HG03558 (cell line): ENCODE data around the gene GNPAT.
A peak's percentile ranks its signal among the peaks of the same experiment; 100 is the strongest.

Experiments used
- ATAC-seq: cut with Tn5 transposase; IDR thresholded peaks from one replicate; pipeline ENCODE4 v1.9.1; 2021; ENCODE audit warnings: moderate number of reproducible peaks; ENCODE audit not compliant: unreplicated experiment; ENCODE audit errors: extremely low read depth

The GNPAT gene

DNA sequence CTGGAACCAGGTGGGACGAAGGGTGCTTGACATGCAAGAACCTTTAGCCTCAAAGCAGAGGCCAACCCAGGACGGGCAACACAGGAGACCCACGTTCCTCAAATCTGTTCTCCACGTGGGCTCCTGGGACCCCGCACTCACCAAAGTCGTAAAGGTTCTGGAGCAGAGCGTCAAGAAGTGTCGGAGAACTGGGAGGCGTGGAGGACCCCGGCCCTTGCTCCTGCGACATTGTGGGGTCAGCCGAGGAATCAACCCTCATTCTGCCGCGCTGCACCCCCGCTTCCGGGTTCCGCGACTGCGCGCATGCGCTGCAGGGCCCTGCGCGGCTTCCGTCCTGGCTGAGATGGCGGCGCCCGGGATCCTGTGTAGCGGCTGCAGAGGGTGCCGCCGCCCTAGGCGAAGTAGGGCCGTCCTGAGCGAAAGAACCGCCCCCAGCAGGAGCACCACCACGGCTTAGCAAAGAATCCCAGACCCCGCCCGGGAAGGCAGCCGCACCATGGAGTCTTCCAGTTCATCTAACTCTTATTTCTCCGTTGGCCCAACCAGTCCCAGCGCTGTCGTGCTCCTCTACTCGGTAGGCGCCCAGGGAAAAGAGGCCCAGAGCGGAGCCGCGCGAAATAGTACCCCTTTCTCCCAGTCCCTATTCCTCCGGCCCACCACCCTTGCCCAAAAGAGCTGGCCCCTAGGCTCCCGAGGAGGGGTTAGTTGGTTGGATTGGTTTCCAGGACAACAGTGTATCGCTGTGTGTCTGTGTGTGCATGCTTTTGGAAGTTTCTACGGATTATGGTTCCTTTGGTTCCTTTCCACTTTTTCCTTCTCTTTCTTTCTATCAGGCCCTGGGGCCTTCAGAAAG, at the start of gene GNPAT:
TSS of gene GNPAT (plus strand) at position 330 of the 853 bp plus-strand sequence. CDS start at position 497, 167 bp downstream.
- ATAC-seq = no peak

- no peak for ATAC-seq
Observed at GRCh38 chr1:231192620-231193163, 48.3 kb upstream of the GNPAT start.

DNA sequence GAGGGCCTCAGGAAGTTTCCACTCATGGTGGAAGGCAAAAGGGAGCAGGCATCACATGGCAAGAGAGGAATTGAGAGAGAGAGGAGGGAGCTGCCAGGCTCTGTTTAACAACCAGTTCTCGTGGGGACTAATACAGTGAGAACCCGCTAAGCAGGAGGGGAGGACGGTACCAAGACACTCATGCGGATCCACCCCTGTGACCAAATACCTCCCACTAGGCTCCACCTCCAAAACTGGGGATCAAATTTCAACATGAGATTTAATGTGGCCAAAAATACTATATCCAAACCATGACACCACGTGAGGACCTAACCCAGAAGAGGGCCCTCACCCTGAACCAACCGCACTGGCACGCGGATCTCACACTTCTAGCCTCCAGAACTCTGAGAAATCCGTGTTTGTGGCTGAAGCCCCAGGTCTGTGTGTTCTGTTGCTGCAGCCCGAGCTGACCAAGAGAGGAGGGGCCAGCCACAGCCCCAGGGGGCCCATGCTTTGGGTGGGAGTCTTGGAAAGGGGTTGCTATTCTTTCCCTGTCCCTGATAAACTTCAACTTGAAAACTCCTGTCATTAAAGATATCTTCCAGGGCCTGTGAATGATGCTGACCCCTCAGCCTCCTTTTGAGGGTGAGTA, 47.2 kb upstream of the GNPAT start:
- no peak for ATAC-seq

DNA sequence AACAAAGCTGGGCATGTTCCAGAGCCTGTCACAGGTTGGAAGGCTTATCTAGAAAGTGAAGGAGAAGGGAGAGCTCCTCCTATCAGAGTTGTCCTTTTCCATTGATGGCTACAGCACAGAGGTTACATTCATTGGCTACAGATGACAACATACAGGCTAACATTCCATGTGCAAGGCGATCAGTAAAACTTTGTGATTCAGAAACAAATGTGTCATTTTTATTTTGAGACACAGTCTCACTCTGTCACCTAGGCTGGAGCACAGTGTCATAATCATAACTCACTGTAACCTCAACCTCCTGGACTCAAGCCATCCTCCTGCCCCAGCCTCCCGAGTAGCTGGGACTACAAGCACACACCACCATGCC, 46.6 kb upstream of the GNPAT start:
- ATAC-seq = no peak

DNA sequence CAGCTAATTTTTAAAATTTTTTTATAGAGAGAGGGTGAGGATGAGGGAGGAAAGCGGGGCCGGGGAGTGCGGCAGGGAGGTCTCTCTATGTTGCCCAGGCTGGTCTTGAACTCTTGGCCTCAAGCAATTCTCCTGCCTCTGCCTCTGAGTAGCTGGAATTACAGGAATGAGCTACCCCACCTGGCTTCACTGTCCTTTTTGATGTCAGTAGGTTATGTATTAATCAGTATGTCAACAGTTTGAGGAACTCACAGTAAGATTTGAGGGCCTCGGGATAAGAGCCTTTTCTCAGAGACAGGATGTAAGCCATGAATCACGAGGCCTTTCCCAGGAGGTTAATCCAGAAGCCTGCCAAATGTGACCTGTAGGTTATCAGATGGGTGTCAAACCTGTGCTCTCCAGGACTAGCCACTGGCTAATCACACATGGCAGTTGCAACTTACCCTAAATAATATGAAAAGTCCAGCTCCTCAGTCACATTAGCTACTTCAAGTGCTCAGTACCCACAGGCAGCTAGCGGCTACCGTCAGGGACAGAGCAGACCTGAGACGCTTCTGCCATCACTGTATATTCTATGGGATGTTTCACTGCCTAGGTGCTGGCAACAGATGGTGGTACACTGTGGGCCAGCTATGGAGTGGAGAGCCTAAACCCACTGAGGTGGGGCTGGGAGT, 46.0 kb upstream of the GNPAT start:
- no peak for ATAC-seq

GRCh38 chr1:231196307-231196706, 44.7 kb upstream of the GNPAT start:
- no peak for ATAC-seq

DNA sequence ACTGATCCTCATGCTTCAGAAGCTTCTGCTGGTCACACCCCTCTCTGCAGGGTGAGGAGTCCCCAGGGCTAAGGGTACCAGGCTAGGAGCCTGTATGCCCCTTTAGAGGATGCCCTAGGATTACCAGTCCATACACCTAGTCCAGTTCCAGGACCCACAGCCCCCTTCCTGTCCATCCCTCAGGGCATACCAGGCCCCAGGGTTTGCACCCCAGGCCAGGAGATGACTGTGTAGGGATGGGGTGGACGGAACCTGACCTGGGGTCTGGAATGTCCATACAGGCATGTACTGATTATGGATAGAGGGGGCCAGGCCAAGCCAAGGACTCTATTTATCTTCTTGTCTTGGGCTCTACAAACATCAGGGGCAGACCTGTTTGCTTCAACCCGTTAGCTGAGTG, 44.3 kb upstream of the GNPAT start:
- ATAC-seq = no peak

DNA sequence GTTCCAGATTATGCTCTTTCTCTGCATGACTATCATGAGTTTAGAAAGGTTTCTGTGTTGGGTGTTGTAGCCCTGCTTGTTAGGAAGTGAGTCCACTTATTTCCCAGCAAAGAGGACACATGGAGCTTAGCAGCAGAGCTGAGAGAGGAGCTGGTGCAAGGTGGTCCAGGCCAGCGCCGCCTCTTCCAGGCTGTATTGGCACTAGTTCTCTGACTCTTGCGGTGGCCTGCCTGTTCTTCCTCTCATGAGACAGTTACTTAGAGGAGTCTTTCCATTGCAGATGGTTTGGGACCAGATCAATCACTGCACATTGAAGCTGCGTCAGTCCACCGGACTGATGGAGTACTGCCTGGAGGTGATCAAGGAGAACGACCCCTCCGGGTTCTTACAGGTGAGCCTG, 41.1 kb upstream of the GNPAT start:
- ATAC-seq = no peak

DNA sequence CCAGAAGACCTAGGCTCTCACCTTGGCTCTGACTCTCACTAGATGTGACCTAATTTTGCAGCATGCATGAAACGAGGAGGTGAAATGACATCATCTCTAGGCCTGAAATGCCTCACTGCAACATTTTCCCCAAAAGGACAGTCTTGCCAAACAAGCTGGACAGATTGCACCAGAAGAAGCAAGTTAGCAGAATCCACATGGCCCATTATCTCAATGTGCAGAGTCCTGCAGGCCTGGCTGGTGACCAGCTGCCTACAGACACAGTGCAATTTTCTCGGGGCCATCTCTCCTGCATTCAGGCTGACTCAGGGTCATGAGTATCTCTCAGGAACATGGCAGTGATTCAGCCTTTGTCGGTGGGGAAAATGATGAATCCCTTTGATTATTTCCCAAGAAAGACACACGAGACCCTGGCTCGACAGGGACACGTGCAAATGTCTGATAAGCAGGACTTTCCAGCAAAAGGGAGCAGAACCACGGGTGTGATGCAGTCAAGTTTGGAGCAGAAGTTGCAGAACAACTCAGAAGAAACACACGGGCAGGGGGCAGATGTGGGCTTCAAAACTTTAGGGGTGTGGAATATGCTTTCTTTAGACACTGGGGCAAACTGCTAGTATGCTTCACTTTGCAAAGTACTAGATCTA, 40.5 kb upstream of the GNPAT start:
- no peak for ATAC-seq

DNA sequence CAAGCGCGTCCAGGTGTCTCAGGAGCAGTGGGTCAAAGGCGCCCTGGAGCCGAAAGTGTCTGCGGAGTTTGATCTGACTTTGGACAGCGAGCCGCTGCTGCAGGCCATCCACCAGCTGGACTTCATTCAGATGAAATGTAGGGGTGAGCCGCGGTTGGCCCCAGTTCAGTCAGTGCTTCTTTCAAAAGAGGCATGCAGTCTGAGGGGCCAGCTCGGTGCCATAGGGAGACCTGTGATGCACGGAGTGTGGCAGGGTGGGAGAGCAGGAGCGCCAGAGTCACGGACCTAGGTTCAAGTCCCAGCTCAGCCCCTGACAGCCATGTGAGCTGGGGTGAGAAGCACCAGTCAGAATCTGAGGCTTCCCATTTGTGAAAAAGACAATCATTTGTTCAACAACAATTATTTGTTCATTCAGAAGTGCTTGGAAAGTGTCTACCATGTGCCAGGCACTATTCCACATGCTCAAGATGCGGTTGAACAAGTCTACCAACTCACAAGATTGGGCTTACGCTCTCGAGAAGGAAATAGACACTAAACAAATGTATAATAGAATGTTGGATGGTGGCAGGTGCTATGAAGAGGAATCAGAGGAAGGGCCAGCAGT, 39.5 kb upstream of the GNPAT start:
- ATAC-seq = no peak

DNA sequence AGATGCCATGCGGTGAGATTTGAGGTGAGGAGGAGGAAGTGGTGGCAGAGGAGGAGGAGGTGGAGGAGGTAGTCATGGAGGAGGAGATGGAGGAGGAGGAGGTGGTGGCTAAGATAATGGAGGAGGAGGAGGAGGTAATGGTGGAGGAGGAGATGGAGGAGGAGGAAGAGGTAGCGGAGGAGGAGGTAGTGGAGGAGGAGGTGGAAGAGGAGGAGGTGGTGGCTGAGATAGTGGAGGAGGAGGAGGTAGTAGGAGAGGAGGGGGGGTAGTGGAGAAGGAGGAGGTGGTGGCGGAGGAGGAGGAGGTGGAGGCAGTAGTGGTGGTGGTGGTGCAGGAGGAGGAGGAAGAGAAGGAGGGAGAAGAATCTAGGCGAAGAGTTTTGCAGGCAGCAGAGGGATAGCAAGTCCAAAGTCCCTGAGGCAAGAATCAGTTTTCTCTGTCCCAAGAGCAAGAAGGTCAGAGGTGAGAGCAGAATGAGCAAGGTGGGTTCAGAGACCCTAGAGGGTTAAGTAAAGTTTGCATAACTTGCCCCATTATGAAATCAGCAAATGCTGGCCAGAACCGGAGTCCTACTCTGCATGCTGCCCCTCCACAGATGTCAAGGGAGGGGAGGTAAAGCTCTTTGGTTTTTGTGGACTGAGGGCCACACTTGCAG, 38.9 kb upstream of the GNPAT start:
- ATAC-seq = no peak

GRCh38 chr1:231203259-231204057, 37.6 kb upstream of the GNPAT start:
- ATAC-seq = no peak

- ATAC-seq = no peak
Observed at GRCh38 chr1:231206856-231207255, 34.2 kb upstream of the GNPAT start.

DNA sequence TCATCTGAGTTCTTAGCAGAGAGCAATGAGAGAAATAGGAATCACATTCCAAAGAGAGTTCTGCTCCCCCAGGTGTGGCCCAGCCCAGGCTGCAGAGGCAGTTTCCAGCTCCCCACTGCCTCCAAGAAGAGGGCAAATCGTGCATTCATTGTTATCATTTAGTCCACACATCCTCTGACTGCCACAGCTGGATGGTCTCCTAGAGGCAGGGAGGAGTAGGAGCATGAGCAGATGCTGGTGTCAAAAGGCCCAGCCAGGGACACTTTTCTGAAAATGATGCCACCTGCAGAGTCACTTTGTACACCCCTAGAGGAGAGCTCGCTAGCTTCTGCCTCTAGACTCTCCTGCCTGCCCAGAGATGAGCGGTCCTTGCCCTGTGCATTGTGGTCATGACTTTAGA, 33.6 kb upstream of the GNPAT start:
- no peak for ATAC-seq

- ATAC-seq = no peak
Observed at GRCh38 chr1:231208980-231209379, 32.0 kb upstream of the GNPAT start.

DNA sequence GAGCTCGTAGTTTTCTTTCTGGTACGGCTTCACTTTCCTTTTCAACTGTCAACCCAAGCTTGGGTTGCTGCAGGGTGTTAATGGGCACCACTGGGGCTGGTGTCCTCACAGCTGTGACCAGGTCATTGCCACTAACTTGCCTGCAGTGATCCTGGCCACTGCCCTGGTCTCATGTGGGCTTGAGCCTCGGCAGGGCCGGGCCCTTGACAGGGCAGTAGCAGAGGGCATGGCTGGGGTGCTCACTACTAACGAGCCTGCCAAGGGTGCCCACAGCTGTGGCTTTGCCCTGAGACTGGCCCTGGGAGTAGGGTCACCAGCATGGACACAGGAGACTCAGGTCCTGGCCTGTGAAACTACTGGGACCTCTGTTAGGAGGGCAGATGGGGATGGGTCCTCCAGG, 31.5 kb upstream of the GNPAT start:
- no peak for ATAC-seq

GRCh38 chr1:231210126-231210525, 30.9 kb upstream of the GNPAT start:
- no peak for ATAC-seq

DNA sequence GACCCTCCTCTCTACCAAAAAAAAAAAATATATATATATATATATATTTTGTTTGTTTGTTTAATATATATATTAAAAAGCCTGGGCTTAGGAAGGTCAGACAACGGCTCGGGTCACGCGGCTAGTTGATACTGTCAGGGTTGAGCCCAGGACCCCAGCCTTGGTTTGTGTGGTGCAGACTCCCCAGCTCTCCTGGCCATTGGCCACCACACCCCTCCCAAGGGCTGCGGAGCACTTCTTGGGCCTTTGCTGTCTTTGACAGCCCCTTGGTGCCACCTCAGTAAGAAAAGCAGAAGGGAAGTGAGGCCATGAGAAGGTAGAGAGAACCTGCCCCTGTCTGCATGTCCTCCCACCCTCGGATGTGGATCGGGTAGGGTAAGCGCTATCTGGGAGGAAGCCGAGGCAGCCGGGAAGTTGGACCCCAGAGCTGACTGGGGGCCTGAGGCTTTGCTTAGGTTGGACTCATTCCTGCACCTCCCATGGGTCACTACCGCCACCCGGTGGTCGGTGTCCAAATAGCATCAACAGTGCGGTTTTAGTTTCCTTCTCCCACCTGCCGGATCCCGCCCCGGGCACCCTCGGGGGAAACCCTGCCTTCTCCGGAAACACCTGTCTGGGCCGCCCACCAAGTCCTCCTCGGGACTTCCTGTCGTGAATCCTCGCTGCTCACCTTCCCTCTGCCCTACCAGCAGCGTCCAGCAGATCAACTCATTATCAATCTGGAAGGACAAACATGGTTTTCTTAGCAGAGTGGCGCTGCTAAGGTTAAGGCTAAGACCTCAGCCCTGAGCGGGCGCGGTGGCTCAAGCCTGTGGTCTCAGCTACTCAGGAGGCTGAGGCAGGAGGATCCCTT, 29.8 kb upstream of the GNPAT start:
- peak; percentile 58 for ATAC-seq
